Keratinocyte (primary cell): ENCODE data around the gene NAA35. TPM values are rescaled to one million over a fixed set of nuclear protein-coding genes. Genes with fewer than 3 reads are reported as not detected.

Source experiments
- DNase-seq: peaks from one replicate; pipeline ENCODE4 v3.0.0-alpha.2; 2011; ENCODE audit warnings: low read depth, missing footprints, low spot score
- FAIRE-seq: peaks from 2 replicates; lab custom pipeline; 2011; peaks lifted over from hg19 to GRCh38; lab: Jason Lieb, UNC
- H2AFZ ChIP-seq: 2 replicates; pipeline ENCODE4 v1.6.0; 2012; ENCODE audit warnings: low read length, control low read depth, inconsistent platforms; ENCODE audit not compliant: control insufficient read depth
- H3K27ac ChIP-seq: 2 replicates; pipeline ENCODE4 v1.5.1; 2011; ENCODE audit warnings: low read length; ENCODE audit not compliant: control insufficient read depth, insufficient read depth
- H3K27me3 ChIP-seq: 3 replicates; pipeline ENCODE4 v1.6.0; 2011; ENCODE audit warnings: low read length; ENCODE audit not compliant: control insufficient read depth, insufficient read depth; ENCODE audit errors: extremely low read depth
- H3K36me3 ChIP-seq, 2 experiments: 2 replicates in 1 of 2; 3 replicates in 1 of 2; pipeline ENCODE4 v1.5.1; 2011; ENCODE audit warnings: low read length in 2 of 2, mild to moderate bottlenecking in 1 of 2; ENCODE audit not compliant: control insufficient read depth in 2 of 2, insufficient read depth in 2 of 2; ENCODE audit errors: extremely low read depth in 1 of 2
- H3K4me1 ChIP-seq: 3 replicates; pipeline ENCODE4 v1.5.1; 2011; ENCODE audit warnings: low read length; ENCODE audit not compliant: control insufficient read depth, insufficient read depth; ENCODE audit errors: extremely low read depth
- H3K4me2 ChIP-seq: 3 replicates; pipeline ENCODE4 v1.6.0; 2011; ENCODE audit warnings: low read depth, low read length; ENCODE audit not compliant: control insufficient read depth, insufficient read depth; ENCODE audit errors: extremely low read depth
- H3K4me3 ChIP-seq, 3 experiments: fragments of 200-600 bp in 1 of 3; sonication (generic) in 1 of 3; 2 replicates in 2 of 3; 3 replicates in 1 of 3; pipeline ENCODE4 v1.5.1; 2011 to 2016; ENCODE audit warnings: low read length in 3 of 3, mild to moderate bottlenecking in 3 of 3, control low read depth in 2 of 3, inconsistent platforms in 1 of 3, low read depth in 1 of 3, mixed read lengths in 1 of 3, mixed run types in 1 of 3, moderate library complexity in 1 of 3; ENCODE audit not compliant: control insufficient read depth in 2 of 3, insufficient read depth in 2 of 3; ENCODE audit errors: extremely low read depth in 1 of 3
- H3K79me2 ChIP-seq: 2 replicates; pipeline ENCODE4 v1.6.0; 2012; ENCODE audit warnings: low read length; ENCODE audit not compliant: control insufficient read depth, insufficient read depth
- H3K9ac ChIP-seq: 3 replicates; pipeline ENCODE4 v1.6.0; 2011; ENCODE audit warnings: low read length; ENCODE audit not compliant: control insufficient read depth, insufficient read depth; ENCODE audit errors: extremely low read depth
- H3K9me1 ChIP-seq: 3 replicates; pipeline ENCODE4 v1.6.0; 2011; ENCODE audit warnings: low read length; ENCODE audit not compliant: control insufficient read depth, insufficient read depth; ENCODE audit errors: extremely low read depth
- H3K9me3 ChIP-seq: 2 replicates; pipeline ENCODE4 v1.5.1; 2012; ENCODE audit warnings: low read depth, low read length; ENCODE audit not compliant: control insufficient read depth
- H4K20me1 ChIP-seq: 3 replicates; pipeline ENCODE4 v1.6.0; 2011; ENCODE audit warnings: low read length; ENCODE audit not compliant: control insufficient read depth, insufficient read depth; ENCODE audit errors: extremely low read depth
- EZH2 ChIP-seq: IDR thresholded peaks from one replicate; pipeline ENCODE4 v1.6.1; 2012; ENCODE audit warnings: inconsistent platforms, mild to moderate bottlenecking, low read length, moderate library complexity
- dilution Hi-C: fragments of 300-500 bp; cut with MboI; formaldehyde crosslinking; loops from one replicate; pipeline ENCODE4 v1.7.0; 2020; ENCODE audit warnings: low sequenced_read_pairs; ENCODE audit not compliant: extremely low pct_ligation_motif_present
- polyA plus RNA-seq, 5 experiments: library from polyadenylated mRNA; depleted of rRNA in 3 of 5; stranded (reverse) in 3 of 5; stranded (forward) in 1 of 5; unstranded in 1 of 5; fragments of >200 nt; gene quantifications; 1 replicate in 1 of 5; 2 replicates in 3 of 5; 3 replicates in 1 of 5; pipeline versions ENCODE4 v1.2.1 to v1.2.3, GENCODE V29; 2011 to 2012; ENCODE audit warnings: missing spikeins in 2 of 5, low read depth in 1 of 5, low replicate concordance in 1 of 5
- TF ChIP-seq, protein P1 (sequence below), 3 experiments: IDR thresholded peaks in 1 of 3; conservative IDR thresholded peaks in 1 of 3; optimal IDR thresholded peaks in 1 of 3; 2 replicates in 2 of 3; 3 replicates in 1 of 3; pipeline versions ENCODE3 to v1.5.1; 2011; ENCODE audit warnings: low read length in 3 of 3, mild to moderate bottlenecking in 3 of 3, moderate library complexity in 2 of 3, control low read depth in 1 of 3, inconsistent platforms in 1 of 3; ENCODE audit not compliant: insufficient read depth in 2 of 3; ENCODE audit errors: extremely low read depth in 1 of 3

NAA35 gene
- polyA plus RNA-seq, 1 donor (not counting 4 experiments of a cell fraction or from before 2014, with no cell fraction given) = 33.8 TPM

DNA sequence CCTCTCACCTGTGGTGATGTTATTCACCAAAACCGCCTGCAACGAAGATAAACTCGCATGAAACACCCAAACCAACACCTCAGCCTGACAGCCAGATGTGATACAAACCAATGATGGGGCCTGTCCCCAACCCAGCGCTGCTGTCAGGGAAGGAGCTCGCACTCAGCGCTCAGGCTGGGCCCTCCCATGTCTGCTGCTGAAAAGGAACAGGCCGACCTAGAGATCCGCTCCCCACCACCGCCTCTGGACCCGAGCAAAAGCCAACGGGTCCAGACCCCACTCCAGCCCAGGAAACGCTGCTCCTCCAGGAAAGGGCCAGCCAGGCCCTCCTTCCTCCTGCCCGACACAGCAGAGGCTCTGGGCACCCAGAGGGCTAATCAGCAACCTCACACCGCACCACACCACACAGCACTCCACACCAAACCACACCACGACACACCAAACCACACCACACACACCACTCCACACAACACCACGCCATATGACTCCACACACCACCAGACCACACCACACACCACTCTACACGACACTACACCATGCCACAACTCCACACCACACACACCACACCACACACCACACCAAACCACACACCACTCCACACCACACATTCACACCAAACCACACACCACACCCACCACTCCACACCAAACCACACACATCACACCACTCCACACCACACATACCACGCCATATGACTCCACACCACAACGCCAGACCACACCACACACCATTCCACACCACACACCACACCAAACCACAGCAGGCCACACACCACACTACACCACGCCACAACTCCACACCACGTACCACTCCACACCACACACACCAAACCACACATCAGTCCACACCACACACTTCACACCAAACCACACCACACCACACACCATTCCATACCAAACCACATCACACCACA is 111.9 kb downstream of the NAA35 start:
- Histone ChIP-seq H3K27me3 (no peaks in the 10 kb centered on the region), H3K36me3 (no peaks in the 10 kb centered on the region), H3K9me1 (no peaks in the 10 kb centered on the region), H3K9me3 (no peaks in the 10 kb centered on the region), H2AFZ (no peak overlapping the region), H3K4me2 (no peak overlapping the region), H3K4me1 (no peaks in the 10 kb centered on the region), H3K9ac (no peak overlapping the region), H3K27ac (no peak overlapping the region), H4K20me1 (no peaks in the 10 kb centered on the region), H3K79me2 (no peaks in the 10 kb centered on the region), H3K4me3 (no peak overlapping the region)
- no peak for FAIRE-seq
- DNase-seq = no peak
- TF ChIP-seq EZH2 = no peak
- TF ChIP-seq, protein P1, sequence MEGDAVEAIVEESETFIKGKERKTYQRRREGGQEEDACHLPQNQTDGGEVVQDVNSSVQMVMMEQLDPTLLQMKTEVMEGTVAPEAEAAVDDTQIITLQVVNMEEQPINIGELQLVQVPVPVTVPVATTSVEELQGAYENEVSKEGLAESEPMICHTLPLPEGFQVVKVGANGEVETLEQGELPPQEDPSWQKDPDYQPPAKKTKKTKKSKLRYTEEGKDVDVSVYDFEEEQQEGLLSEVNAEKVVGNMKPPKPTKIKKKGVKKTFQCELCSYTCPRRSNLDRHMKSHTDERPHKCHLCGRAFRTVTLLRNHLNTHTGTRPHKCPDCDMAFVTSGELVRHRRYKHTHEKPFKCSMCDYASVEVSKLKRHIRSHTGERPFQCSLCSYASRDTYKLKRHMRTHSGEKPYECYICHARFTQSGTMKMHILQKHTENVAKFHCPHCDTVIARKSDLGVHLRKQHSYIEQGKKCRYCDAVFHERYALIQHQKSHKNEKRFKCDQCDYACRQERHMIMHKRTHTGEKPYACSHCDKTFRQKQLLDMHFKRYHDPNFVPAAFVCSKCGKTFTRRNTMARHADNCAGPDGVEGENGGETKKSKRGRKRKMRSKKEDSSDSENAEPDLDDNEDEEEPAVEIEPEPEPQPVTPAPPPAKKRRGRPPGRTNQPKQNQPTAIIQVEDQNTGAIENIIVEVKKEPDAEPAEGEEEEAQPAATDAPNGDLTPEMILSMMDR (optimal IDR thresholded peaks at IDR 0.05 in 1 of 3, IDR thresholded peaks at IDR 0.05 in 1 of 3, conservative IDR thresholded peaks at IDR 0.05 in 1 of 3; ENCODE audit: extremely low read depth in 1 of 3, insufficient read depth in 2 of 3, low read length in 3 of 3) = no peak
- dilution Hi-C loops = no loop called here

DNA sequence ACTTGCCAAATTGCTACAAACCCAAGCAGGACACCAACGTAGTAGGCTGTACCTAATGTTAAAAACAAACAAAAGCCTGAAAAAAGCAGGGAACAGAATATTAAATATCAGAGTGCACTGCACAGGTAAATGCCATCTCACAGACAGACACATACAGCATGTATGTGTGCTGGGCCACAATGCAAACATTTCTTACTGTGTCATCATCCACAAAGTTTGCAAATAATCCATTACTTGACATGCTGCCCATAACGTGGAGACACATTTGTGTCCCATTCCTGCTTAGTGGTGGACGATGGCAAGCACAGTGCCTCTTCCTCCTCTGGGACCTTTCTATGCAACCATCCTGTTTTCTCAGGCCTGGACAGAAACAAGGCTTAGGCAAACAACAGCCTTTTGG is 113.7 kb downstream of the NAA35 start:
- H3K9me1 ChIP-seq = no peaks in the 10 kb centered on the region
- no peaks in the 10 kb centered on the region for H3K9me3 ChIP-seq
- no peak overlapping the region for H2AFZ ChIP-seq
- no peak overlapping the region for H3K9ac ChIP-seq
- TF ChIP-seq, protein P1 (optimal IDR thresholded peaks at IDR 0.05 in 1 of 3, IDR thresholded peaks at IDR 0.05 in 1 of 3, conservative IDR thresholded peaks at IDR 0.05 in 1 of 3; ENCODE audit: extremely low read depth in 1 of 3, insufficient read depth in 2 of 3, low read length in 3 of 3) = no peak
- TF ChIP-seq EZH2 = no peak
- no peak overlapping the region for H3K4me3 ChIP-seq
- FAIRE-seq (no peak), DNase-seq (no peak)
- H3K36me3 ChIP-seq = no peaks in the 10 kb centered on the region
- no peak overlapping the region for H3K27ac ChIP-seq
- H3K4me2 ChIP-seq = no peak overlapping the region
- H3K27me3 ChIP-seq = no peaks in the 10 kb centered on the region
- H3K4me1 ChIP-seq = no peaks in the 10 kb centered on the region
- H3K79me2 ChIP-seq = no peaks in the 10 kb centered on the region
- dilution Hi-C loops = no loop called here
- H4K20me1 ChIP-seq = no peaks in the 10 kb centered on the region
